M059J (cell line): ENCODE measurements around the gene JUN. TPM values are rescaled to one million over a fixed set of nuclear protein-coding genes. Genes with fewer than 3 reads are reported as not detected.
"Not testable (repeated sequence)": the region's sequence is repeated elsewhere in the genome, so short reads cannot be mapped to it uniquely, and the experiment has no call there.

Source experiments
- DNase-seq: peaks from one replicate; pipeline ENCODE4 v3.0.0-alpha.2; 2012; ENCODE audit warnings: low read depth
- total RNA-seq: library from RNA; depleted of rRNA; stranded (reverse); fragments of >200 nt; shearing (Covaris generic); gene quantifications from 2 replicates; pipeline ENCODE4 v1.2.3, GENCODE V29; 2014

Gene JUN
- total RNA-seq, 1 experiment from 2014 or later = 85.5 TPM

DNA sequence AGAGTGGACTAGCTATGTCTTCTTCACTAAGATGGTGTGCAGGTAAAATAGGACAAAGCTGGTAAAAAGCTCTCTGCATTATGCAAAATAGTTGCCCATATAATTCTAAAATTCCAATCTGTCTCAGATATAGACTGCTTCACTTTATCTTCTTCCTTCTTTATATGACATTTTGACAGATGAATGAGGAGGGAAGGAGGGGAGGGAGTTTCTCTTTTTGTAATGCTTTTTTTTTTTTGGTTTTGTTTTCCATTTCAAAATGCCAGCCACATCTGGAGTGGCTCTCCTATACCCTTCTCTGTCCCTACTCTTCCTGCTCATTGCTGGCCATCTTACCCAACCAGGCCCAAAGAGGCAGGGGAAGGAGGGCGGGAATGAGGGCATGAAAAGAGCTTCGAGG is 24.2 kb upstream of the JUN start:
- no peak for DNase-seq

DNA sequence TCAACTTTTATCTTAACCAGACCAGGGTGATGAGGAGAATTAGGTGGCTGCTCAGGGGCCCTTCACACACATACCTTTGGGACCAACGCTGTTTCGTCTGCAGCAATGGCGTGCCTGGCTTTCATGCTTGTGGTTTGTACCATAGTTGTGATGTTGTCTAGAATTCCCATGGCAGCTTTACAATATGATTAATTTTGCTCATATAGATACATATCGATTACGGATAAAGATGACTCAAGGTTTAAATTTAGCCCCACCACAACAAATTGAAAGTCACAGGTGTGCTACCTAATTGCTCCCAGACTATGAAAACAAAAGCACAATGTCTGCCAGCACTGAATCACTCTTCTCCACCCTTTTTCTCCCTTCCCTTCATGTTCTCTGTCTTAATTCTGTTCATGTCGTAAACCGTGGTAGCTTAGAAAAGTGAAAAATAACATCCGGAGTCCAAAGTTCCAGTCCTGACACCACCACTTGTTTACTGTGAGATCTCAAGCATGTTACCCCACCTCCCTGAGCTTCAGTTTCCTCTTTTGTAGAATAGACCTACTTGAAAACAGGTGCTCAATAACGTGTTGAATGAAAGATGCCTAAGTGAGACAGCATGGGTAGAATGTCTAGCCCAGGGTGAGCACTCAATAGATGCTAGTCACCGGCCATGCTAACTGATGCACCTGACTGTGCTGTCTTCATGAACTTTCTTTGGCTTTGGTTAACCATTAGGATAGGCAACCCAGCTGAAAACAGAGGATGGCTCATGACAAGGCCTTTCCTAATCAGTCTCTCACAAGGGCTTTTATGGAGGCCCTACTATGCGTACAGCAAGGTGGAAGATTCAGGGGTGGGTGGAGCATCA is 22.1 kb upstream of the JUN start:
- no peak for DNase-seq

DNA sequence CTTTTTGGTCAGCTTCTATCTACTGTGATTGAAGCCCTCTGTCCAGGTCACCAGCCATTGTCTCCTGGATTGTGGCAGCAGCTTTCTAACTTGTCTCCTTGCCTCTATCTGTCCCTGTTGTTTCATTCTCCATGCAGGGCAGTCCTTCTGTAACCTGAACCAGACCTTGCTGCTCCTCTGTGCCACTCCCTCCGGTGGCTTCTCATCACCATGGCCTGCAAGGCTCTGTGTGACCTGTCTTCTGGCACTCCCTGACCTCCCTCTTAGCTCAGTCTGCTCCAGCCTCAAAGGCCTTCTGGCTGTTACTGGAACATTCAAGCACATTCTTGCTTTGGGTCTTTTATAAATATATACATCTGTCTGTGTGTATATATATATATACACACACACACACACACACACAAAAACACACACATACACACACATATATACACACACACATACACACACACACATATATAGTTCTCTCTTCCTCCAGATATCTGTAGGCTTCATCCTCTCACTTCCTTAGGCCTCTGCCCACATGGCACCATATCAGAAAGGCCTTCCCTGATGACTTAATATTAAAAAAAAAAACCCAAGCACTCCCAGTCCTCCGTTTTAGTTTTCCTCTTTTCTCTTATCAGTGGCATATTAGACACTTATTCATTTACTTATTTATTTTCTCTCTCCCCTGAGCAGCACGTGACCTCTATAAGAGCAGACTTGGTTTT is 21.2 kb upstream of the JUN start:
- DNase-seq = no peak

DNA sequence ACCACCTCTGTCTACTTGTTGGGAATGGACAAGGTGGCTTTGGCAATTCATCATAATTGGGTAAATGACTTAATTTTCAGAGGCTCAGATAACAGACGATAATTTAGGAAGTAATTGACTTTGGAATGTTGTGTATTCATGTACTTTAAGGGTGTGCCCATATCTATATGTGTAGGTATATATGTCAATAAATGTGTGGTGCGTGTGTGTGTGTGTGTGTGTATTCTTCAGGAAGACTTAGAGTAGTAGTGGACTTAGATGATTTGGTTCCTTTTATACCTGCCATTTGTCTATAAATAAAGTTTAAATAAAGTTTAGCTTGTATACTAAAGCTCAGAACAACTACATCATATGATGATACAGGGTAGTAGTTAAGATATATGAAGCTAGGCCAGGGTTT is 20.0 kb upstream of the JUN start:
- no peak for DNase-seq

DNA sequence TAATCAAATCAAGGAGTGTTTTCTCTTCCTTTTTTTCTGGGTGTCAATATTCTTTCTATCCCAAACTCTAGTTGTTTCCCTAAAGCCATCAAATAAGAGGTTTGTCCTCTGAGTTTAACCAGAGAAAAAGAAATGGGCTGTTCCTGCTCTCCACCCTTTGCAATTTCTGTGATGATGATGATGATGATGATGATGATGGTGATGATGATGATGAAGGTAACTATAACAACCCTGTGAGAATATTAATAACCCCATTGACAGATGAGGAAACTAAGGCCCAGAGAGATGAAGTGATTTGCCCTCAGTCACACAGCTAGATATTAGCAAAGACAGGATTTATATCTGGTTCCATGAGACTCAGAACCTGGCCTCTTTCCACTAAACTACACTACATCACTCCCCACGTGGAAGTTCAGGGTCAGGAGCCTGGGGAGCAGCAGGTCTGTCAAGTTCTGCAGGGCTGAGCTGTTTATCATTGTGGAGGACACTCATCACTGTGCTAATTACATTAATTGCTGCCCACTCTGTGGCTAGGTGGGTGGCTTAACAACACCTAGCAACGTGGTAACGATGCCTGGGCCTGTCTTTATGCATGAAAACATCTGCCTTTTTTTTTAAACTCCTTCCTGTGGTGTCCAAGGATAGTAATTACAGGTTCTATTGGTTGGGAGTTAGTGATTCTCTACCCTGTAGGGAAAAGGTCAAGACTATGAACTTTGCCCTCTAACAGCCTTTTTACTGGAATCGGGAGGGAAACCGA is 19.0 kb upstream of the JUN start:
- DNase-seq = no peak

DNA sequence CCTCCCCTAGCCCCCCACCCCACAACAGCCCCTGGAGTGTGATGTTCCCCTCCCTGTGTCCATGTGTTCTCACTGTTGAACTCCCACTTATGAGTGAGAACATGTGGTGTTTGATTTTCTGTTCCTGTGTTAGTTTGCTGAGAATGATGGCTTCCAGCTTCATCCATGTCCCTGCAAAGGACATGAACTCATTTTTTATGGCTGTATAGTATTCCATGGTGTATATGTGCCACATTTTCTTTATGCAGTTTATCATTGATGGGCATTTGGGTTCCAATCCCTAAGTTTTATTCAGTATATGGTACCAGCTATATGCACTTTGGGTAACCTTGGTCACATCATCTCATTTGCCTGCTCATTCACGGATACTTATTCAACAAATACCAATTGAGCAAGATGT is 17.4 kb upstream of the JUN start:
- DNase-seq = not testable (repeated sequence)

DNA sequence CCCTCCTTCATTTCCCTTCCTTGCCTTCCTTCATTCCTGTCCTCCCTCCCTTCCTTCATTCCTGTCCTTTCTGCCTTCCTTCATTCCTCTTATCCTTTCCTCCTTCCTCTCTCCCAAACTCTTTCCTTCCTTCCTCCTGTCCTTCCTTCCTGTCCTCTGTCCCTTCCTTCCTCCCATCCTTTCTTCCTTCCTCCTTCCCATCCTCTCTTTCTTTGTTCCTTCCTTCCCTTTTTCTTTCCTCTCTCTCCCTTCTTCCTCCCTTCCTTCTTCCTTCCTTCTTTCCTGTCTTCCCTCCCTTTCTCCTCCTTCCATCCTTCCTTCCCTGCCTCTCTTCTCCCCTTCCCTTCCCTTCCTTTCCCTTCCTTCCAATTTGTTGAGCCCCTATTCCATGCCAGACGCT is 15.8 kb upstream of the JUN start:
- no peak for DNase-seq

DNA sequence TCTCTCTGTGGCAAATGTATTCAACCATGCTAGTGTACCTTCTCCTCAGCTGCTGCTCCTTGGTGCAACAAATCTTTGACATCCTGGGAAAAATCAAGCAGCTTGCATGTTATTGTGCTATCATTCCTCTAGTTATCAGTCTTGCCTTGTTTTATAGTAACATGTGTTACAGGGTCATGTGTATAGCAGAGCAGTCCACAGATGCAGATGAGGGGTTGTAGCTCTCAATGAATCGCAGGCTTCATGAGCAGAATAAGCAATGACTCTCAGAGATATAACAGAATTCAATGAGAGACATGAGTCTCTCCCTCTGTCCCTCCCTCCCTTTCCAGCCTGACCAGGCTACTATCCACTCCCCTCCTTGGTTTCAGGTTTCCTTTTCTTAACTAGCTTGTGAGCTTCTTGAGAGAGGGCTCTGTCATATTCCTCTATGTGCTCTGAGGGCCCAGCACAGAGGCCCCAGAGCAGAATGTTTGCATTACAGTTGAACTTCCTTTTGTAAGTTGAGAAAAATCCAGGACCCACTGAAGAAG is 15.1 kb upstream of the JUN start:
- DNase-seq = no peak

DNA sequence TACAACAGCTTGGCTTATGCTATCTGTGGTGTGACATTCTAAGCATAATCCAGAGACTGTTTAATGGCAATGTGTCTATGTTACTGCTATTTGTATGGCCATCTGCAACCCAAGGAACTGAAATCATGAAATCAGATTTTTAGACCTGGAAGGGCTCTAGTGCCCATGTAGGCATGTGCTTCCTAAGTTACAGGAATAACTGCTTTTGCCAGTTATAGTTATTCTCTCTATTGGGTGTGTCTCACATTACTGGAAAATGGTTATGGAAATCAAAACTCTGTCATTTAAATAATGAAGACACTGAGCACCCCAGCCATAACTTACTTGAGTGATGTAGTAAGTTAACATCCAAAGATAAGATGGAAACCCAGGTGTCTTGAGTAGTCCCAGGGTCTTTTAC is 12.6 kb upstream of the JUN start:
- no peak for DNase-seq

DNA sequence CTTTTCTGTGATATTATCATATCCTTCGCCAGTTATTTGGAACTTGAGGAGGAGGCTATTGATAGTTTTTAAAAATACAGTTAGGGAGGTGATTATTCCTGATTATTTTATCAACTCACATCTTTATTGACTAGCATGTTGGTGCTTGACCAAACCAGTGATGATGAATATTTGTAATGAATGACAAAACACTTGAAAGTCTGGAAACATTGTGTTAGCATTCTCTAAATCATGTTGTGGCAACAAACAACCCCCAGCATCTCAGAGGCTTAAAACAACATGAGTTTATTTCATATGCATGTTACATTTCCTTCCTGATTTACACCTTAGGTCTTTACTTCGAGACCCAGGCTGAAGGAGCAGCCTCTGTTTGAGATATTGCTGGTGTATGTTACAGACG is 10.7 kb upstream of the JUN start:
- DNase-seq = no peak

DNA sequence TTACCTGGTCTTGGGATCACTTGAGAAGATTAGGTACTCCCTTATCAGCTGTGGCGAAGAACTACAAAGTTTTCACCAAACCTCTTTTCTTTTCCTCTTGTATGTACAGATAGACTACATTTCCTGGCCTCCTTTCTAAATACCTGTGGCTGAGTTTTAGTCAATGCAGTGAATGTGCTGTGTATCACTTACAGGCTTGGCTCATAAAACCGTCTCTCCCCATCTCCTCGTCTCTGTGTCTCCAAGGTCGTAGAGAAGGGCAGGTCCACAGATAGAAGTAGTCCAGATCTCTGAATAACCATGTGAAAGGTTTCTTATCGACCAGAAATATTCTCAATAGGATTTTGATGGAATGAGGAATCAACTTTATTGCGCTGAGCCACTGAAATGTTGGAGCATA is 9.0 kb upstream of the JUN start:
- no peak for DNase-seq

DNA sequence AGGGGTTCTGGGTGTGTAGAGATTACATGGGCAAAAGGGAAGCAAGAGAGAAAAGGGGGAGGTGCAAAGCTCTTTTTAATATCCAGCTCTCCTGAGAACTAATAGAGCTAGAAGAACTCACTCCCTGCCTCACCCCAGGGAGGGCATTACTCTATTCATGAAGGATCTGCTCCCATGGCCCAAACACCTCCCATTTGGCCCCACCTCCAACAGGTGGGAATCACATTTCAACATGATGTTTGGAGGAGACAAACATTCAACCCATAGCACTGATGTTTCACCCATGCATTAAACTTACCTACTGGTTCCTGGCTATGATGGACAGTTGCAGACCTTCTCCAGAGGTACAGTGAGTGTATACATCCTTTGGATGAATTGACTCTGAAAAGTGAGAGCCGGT is 7.3 kb upstream of the JUN start:
- no peak for DNase-seq

DNA sequence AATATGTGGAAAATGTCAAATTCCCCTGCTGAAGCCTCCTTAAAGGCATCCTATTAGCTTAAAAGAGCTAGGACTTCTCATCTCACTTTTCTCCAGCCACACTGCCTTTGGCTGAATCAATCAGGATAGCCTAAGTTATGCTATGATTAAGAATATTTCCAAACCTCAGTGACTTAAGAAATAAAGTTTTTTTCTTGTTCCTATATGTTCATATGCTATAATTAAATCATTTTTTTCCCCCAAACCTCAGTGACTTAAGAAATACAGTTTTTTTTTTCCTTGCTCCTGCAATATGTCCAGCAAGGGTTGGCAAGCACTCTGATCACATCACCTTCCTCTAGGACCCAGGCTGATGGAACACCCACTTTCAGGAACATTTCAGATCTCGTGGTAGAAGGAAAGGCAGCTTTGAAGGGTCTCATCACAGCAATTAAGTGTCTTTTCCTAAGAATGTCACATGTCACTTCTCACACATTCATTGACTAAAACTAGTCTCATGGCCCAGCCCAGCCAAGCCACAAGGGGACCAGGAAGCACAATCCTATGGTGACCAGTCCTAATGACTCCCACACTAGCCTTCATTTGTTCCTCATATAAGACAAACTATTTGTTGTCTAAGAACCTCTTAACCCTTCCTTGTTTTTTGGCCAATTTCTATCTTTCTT is 6.3 kb upstream of the JUN start:
- DNase-seq = no peak

DNA sequence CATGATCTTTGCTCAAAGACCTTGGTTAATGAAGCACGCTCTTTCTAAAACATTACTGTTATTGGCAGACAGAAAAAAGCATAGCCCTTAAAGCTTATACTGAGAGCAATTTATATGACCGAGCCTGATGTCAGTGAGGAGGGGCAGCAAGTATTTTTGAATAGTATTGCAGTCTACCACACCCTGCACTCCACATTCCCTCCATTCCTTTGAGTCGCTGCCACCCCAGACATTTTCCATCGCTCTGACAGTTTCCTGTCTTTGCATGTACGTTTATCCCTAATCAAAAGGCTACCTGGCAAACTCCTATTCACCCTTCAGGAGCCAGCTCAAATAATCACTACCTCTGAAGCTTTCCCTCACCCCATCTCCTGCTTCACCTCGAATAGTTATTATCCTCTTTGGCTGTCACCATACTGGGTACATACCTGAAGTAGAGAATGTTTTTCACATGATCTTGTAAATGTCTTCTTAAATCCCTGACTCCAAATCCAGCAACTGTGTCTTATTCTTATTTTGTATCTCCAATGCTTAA is 5.5 kb upstream of the JUN start:
- DNase-seq = no peak

DNA sequence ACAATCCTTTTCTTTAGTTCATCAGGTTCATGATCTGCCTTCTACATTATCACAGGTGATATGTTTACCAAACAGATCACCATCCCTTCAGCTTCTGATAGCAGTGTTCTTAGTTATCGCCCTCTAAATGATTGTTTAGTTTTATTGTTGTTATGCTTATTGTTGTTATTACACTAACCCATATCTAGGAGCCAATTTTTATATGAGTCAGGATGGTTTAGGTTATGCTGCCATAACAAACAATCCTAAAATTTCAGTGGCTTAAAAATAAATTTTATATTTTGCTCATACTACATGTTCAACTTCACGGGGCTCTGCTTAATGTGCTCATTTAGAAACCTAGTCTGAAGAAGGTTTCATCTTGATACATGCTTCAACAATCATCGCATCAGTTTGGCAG is 4.4 kb upstream of the JUN start:
- DNase-seq = no peak

DNA sequence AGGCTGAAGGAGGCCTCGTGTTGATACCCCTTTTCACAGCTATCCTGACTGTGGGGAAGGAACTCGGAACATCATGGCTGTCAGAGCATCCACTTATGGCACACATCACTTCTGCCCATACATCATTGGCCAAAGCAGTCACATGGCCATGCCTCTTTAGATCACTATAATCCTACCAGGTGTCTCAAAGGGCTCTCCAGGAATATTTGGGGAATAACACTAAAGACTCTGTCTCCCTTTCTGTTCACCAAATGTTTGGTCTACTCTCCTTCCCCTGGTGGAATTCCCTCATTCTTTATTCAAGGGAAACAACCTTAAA is 3.0 kb upstream of the JUN start:
- DNase-seq = no peak

DNA sequence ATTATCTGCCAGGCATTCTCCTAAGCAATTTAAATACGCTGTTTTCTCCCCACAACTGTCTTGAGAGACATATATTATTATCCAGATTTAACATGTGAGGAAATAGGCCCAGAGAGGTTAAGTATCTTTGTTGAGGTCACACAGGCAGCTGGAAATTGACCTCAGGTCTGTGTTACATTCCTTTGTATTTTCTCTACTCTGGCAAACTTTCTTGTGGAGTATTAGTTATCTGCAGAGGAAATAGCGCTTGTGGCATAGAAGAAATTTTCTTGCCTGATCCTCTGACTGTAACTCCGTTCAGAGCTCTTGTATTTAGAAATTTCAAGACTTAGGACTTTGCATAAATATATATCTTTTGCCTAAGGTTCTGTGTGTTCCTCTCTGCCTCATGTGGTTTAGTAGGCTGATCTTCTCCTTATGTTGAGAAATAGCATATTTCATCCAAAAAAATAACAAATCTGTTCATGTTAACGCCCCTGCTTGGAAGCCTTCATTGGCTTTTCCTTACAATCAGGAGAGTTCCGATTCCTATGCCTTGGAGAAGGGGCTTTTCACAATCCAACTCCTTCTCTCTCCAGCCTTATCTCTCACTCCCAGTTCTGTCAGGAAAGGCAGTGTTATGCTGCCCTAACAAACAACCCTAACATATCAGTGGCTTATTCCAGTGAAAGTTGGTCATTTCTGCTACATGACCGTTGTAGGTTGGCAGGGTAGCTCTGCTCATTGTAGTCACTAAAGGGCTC is 2.5 kb upstream of the JUN start:
- DNase-seq = no peak

DNA sequence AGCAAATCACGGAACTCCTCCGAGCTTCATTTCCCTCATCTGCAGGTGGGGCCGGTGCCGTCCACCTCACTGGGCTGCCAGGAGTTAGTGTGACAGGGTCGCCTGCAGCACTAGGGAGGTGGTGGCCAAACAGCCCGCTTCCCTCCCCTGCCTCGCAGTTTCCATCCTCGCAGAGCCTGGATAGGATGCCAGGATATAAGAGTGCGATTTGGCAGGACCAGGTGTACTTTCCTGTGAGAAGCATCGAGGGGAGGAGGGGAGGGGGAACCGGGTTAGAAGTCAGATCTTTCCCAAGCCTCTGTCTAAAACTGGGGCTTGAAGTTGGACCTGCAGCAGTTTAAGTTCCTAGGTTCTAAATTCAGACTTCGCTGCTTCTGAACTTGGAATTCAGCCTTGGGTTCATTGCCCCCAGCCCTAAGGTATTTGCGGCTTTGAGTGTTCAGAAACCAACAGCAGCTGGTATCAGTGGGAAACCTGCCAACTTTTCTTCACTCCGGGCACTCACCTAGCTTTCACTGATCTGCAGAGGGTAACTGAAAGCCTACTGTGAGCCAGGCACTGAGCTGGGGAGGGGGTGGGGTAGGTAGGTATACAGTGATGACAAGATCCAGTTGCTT is 1.7 kb upstream of the JUN start:
- peak; percentile 89 for DNase-seq

DNA sequence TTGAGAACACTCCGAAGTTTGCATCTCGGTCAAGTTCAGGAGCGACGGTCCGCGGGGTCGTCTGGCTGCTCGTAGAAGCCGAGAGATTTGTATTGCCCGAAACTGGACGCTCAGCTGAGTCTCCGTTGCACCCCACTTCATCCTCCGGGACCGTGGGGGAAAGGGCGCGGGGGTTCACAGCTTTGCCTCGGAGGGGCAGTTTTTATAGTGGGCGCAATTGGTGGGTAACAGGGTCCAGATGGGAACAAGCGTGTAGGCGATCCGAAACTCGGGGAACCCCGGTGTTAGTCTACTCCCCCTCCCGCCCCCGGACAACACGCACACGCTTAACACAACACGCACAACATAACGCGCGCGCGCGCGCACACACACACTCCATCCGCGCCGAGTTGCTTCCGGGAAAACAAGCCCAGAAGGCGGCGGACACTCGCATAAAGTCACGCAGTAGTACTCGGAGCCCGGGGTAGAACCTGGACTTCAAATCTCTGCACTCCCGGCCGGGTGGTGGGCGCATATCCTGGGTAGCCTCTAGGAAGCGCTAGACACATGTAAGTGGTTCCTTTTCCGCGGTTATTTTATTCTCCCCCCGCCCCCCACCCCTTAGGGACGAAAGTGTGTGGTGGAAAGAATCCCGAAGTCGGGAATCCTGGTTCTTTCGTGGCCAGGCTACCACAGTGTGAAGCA is 1.1 kb upstream of the JUN start:
- DNase-seq = peak; percentile 92
